Stimulated activated CD8-positive, alpha-beta memory T cell treated with anti-CD3 and anti-CD28 coated beads, Interleukin-7, amount 100 ng/mL, for 48 hours (primary cell): ENCODE data around the gene ZFP36.

Experiments used
- DNase-seq, 2 donors: peaks; one replicate each; pipeline ENCODE4 v3.0.0-alpha.2; 2020; ENCODE audit warnings: low read depth in 1 of 2; ENCODE audit errors: extremely low read depth in 1 of 2

Gene ZFP36

GRCh38 chr19:39416152-39417120, 9.8 kb downstream of the ZFP36 start:
- no peak for DNase-seq

DNA sequence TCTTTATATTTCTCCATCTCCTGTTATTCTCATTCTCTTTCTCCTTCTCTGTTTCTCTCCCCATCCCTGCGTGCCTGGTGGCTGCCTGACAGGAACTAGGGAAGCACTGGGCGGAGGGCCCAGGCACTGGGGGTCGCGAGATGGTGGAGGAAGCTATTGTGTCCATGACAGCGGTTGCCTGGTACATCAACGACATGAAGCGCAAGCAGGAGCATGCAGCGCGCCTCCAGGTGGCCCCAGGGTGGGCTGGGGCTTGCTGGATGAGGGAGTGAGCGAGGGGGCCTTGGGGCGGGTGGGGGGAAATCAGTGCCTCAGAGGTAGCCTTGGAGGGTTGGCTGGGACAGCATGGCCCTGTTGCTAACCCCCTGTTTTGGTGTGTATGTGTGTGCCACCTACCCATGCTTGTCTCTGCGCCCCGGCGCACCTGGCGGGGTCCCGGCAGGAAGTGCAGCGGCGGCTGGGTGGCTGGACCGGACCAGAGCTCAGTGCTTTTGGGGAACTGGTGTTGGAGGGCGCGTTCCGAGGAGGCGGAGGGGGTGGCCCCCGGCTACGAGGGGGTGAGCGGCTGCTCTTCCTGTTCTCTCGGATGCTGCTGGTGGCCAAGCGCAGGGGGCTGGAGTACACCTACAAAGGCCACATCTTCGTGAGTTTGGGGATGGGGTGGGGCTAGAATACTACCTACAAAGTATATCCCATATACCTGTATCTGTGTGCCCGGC, 11.0 kb downstream of the ZFP36 start:
- no peak for DNase-seq

DNA sequence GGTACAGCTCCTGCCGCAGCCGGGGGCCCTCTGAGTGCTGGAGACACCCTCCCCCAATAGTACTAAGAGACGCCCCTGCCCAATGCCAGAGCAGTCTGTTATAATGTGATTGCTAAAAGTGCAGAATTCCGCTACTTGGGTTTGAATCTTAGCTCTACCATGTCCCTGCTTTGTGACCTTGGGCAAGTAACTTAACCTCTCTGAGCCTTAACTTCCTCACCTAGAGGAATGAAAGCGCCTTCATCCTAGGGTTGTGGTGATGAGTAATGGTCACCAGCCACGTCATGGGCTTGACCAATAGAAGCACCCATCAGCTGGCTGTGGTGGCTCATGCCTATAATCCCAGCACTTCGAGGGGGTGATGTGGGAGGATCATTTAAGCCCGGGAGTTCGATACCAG, 12.4 kb downstream of the ZFP36 start:
- no peak for DNase-seq

- DNase-seq, result no peak
These were observed 14.1 kb downstream of the ZFP36 start for GRCh38 chr19:39420769-39421168.

DNA sequence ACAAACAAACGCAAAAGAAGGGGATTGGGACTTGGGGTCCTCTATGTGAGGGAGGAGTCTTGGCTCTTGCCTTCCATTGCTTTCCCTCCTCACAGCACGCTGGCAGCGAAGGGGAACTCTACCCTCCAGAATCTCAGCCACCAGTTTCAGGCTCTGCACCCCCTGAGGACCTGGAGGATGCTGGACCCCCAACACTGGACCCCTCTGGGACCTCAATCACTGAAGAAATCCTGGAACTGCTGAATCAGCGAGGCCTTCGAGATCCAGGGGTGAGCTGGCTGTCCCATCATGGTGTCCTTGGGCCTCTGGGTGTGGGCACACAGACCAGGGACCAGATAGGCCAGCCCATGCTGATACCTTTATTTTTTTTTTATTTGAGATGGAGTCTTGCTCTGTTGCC, 15.4 kb downstream of the ZFP36 start:
- DNase-seq, result no peak

DNA sequence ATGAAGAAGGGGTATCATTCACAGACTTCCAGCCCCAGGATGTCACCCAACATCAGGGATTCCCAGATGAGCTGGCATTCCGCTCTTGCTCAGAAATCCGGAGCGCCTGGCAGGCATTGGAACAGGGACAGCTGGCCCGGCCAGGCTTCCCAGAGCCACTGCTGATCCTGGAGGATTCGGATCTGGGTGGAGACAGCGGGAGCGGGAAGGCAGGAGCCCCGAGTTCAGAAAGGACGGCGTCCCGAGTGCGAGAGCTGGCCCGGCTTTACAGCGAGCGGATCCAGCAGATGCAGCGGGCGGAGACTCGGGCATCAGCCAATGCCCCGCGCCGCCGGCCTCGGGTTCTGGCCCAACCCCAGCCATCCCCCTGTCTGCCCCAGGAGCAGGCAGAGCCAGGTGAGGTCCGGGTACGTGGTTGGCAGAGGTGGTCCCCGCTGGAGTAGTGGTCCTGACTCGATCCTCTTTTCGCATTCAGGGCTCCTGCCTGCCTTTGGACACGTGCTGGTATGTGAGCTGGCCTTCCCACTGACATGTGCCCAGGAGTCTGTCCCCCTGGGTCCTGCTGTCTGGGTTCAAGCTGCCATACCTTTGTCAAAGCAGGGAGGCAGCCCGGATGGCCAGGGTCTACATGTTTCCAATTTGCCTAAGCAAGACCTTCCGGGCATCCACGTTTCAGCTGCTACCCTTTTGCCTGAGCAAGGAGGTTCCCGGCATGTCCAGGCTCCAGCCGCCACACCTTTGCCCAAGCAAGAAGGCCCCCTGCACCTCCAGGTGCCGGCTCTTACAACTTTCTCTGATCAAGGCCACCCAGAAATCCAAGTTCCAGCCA, 16.8 kb downstream of the ZFP36 start:
- DNase-seq, result no peak

- DNase-seq, result no peak
These were observed 18.3 kb downstream of the ZFP36 start for GRCh38 chr19:39424934-39425333.

DNA sequence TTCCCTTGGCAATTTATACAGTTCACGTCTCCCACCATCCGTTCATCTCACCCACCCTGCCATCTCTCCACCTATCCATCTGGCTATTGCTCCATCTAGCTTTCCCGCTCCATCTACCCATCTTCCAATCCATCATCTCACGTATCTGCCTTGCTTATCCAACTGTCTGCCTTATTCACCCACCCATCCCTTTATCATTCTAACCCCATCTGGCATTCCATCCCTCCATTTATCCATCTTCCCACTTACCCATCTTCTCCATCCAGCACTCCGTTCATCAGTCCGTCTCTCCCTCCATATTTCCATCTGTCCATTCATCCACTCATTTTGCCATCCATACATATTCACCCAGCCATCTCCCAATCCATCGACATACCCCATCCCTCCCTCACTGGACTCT, 19.1 kb downstream of the ZFP36 start:
- no peak for DNase-seq

DNA sequence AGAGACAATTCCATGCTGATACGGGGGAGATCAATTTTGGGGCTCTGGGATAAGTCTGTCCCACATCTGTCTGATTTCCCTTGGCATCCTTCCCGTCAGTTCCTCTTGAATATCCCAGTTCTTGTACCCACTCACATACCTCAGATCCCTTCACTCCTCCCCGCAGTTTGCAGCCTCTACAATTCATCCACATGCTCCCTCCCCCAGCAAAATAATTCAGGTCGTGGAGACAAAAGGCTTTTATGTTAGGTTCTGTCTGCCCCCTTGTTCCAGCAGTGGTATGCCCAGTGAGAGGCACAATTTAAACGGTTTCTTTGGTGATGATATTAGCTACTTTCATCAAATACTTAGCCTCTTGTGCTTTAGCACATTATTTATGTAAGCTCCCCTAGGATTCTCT, 19.5 kb downstream of the ZFP36 start:
- DNase-seq, result no peak

DNA sequence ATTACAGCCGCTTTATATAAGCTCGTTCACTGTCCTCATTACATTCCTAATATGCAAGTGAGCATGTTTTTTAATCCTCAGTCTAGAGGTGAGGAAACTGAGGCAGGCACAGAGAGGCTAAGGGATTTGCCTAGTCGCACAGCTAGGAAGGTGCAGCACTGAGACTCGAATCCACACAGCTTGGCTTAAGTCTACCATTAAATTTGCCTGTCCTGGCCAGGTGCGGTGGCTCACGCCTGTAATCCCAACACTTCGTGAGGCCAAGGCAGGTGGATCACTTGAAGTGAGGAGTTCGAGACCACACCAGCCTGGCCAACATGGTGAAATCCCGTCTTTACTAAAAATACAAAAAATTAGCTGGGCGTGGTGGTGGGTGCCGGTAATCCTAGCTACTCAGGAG, 21.1 kb downstream of the ZFP36 start:
- DNase-seq, result no peak

DNA sequence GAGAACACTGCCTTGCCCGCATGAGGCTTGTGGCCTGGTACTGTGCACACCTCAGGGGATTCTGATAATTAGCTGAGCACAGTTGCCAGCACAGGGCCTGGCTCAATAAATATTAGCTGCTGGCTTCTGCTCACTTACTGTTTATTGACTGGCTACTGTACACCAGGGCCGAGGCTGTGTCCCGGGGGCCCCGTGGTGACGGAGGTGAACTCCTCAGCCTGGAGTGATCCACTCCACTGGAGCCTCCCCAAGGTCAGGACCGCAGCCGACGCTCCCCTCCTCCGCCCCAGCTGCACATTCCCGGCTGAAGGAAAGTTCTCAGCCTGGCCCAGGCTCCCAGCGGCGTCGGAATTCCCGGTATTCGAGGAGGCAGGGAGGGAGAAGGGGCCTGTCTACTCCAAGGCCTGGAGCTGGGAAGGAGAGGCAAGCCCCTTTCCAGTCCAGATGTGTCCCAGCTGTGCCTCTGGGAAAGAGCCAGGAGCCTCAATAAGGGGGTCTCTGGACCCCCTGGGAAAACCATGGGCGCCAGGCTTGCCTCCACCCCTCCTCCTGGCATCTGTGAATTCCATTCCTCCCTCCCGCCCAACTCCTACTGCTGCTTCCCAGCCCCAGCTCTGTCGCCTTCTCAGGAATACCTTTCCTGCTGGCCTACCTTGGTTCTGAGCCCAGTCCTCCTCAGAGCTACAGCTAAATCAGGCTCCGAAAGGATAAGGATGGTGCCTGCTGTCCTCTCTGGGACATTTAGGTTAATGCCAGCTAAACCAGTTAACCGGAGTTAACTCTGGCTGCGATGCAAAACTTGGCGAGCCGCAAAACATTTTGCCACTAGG, 21.9 kb downstream of the ZFP36 start:
- DNase-seq, result no peak

DNA sequence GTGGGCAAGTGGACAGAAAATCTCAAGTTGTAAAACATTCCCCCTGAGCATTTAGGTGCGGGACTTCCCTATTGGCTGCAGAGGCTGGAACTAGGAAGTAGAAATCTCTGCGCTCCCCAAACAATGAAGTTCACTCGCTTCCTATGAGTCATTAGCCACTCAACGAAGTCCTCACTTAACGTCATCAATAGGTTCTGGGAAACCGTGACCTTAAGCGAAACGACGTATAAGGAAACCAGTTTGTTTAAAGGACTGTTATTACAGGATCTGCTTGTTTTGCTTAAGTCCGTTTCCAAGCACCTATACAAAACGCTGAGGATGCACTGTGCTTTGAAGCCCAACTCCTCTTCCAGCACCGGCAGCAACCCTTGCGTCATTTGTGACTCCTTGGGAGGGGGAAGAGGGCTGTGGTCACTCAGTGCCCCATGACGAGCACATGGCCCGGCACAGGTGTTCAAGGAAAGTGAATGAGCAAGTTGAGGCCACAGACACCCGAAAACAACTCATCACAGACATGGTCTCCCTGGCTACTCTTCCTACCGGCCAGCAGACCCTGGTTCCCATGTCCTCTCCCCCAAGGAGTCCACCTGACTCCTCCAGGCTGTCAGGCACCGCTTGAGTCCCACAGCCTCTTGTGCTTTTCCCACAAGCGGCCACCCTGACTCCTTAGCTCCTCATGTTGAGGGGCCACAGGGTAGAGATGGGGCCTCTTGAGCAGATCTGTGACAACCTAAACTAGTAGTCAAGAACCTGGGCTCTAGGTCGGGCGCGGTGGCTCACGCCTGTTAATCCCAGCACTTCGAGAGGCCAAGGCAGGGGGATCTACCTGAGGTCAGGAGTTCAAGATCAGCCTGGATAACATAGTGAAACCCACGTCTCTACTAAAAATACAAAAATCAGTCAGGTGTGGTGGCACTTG, 24.3 kb downstream of the ZFP36 start:
- peak in 1 of 2 donors; percentile 72 for DNase-seq

DNA sequence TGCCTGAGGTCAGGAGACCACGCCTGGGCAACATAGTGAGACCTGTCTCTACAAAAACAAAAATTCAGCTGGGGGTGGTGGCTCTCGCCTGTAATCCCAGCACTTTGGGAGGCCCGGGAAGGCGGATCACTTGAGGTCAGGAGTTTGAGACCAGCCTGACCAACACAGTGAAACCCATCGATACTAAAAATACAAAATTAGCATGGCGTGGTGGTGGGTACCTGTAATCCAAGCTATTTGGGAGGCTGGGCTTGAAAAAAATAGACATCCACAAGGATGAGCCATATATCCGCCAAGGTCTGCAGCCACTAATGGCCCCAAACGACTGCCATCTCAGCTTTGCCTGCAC, 26.0 kb downstream of the ZFP36 start:
- DNase-seq, result no peak

- DNase-seq, result no peak
These were observed 26.9 kb downstream of the ZFP36 start for GRCh38 chr19:39433480-39434079.

GRCh38 chr19:39434123-39435076, 27.8 kb downstream of the ZFP36 start:
- DNase-seq, result no peak

DNA sequence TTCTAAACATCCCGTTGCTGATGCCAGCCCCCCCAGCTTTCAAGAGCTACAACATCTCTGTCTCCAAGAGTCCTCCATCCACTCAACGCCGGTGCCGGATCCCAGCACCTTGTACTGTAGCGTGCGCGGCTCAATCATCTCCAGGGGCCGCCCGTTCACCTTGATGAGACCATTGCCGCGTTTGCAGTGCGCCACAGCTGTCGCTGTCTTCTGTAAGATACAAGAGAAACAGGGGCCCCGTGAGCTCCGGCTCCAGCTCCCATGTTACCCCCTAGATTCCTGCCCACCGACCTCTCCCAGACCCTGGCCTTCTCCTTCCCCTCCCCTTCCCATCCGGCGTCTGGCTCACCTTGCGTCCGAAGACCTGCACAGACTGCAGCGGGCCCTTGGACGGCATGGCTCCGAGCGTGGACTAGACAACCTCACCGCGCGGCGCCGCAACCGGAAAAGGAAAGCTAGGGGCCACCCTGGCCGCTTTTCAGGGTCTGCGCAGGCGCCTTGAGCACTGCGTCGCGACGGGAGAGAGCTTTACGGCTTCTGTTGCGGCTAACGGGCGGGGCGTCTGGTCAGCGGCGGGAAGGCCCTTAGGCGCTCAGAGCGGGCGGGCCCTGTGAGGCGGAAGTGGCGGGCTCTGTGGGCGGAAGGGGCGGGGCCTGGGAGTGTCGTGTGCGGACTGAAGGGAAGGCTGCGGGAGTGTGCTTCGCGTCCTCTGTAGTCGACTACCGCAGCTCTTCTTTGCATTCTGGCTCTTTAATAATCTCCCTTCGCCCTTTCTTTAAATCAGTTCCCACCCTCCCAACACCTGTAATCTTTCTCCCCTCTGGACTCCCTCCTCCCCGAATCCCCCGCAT, 29.1 kb downstream of the ZFP36 start, which contains the start of gene RPS16:
TSS of gene RPS16 (minus strand) at position 451 of the 851 bp plus-strand sequence. CDS start at position 397, 54 bp downstream.
- DNase-seq, result peak; percentile 99

DNA sequence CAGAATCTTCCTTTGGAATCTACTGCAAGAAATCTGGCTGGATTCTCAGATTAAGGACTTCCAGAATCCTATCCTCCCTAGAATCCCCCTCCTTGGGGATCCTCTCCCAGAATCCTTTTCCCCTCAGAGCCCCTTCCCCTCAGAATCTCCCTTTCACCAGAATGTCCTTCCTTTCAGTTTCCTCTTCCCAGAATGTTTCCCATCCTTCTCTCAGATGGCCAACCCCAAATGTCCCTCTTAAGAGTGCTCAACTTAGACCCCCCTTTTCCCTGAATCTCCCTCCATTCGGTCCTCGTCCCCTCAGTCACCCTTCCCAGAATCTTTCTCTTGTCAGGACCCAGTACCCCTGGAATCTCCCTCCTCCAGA, 29.7 kb downstream of the ZFP36 start:
- no peak for DNase-seq
